Iris pigment epithelial cell (primary cell): Measurements from ENCODE around the gene TMEM131L.
"Not testable (repeated sequence)": the region's sequence is repeated elsewhere in the genome, so short reads cannot be mapped to it uniquely, and the experiment has no call there.

Source experiments
- DNase-seq: peaks from one replicate; pipeline ENCODE4 v3.0.0-alpha.2; 2011; ENCODE audit warnings: low read depth

The TMEM131L gene

GRCh38 chr4:153573881-153574802 lies 108.0 kb downstream of the TMEM131L start:
- DNase-seq: peak; percentile 87

- DNase-seq: no peak
Measured at GRCh38 chr4:153576443-153576774, 110.2 kb downstream of the TMEM131L start.

- no peak for DNase-seq
Measured at GRCh38 chr4:153577053-153577452, 110.9 kb downstream of the TMEM131L start.

GRCh38 chr4:153579410-153579809 lies 113.2 kb downstream of the TMEM131L start:
- DNase-seq: no peak

- no peak for DNase-seq
Measured at GRCh38 chr4:153579872-153580271, 113.7 kb downstream of the TMEM131L start.

GRCh38 chr4:153582954-153583702 lies 117.0 kb downstream of the TMEM131L start:
- DNase-seq: no peak

GRCh38 chr4:153585026-153585425 lies 118.9 kb downstream of the TMEM131L start:
- DNase-seq: no peak

GRCh38 chr4:153589703-153590595 lies 123.8 kb downstream of the TMEM131L start:
- no peak for DNase-seq

GRCh38 chr4:153591441-153591840 lies 125.3 kb downstream of the TMEM131L start:
- DNase-seq: no peak

- no peak for DNase-seq
Measured at GRCh38 chr4:153592064-153592463, 125.9 kb downstream of the TMEM131L start.

GRCh38 chr4:153593161-153593560 lies 127.0 kb downstream of the TMEM131L start:
- DNase-seq: no peak

- peak; percentile 58 for DNase-seq
Measured at GRCh38 chr4:153594210-153594609, 128.1 kb downstream of the TMEM131L start.

- no peak for DNase-seq
Measured at GRCh38 chr4:153595894-153596601, 129.9 kb downstream of the TMEM131L start.

- DNase-seq: no peak
Measured at GRCh38 chr4:153602758-153603157, 136.6 kb downstream of the TMEM131L start.

- no peak for DNase-seq
Measured at GRCh38 chr4:153603258-153603657, 137.1 kb downstream of the TMEM131L start.

- DNase-seq: no peak
Measured at GRCh38 chr4:153603835-153604234, 137.7 kb downstream of the TMEM131L start.

- DNase-seq: not testable (repeated sequence)
Measured at GRCh38 chr4:153609070-153609469, 142.9 kb downstream of the TMEM131L start.

GRCh38 chr4:153610623-153611376 lies 144.6 kb downstream of the TMEM131L start:
- DNase-seq: peak; percentile 26

GRCh38 chr4:153611679-153612078 lies 145.5 kb downstream of the TMEM131L start:
- DNase-seq: peak; percentile 76

GRCh38 chr4:153612878-153613277 lies 146.7 kb downstream of the TMEM131L start:
- no peak for DNase-seq
